Measurements from ENCODE around the gene DRP2. TPM values are rescaled to one million over a fixed set of nuclear protein-coding genes. Genes with fewer than 3 reads are reported as not detected.

DRP2 gene
- total RNA-seq, 1 experiment from 2014 or later = 0.94 TPM

DNA sequence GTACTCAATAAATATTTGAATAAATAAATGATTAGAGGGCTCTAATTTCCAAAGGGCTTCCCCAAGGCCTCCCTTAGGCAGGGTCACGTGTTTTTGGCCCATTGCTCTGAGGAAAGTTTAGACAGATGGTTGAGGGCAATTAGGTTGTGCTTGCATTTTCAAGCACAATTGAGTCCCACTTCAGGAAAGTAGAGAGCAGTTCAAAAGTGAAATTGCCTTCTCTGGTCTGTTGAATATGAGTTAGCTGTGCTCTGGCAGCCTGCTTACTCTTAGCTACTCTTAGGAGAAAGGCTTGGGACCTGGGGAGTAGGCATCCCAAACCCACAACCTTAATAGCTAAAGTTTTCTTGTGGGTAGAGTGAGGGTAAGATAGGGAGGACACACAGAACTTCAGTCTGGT lies 9.0 kb upstream of the DRP2 start:
- intact Hi-C loops (cut with micrococcal nuclease; ENCODE audit: unreplicated experiment) = no loop called here
- ChIA-PET POLR2A (ENCODE audit: unreplicated experiment) (no interaction called here), CTCF (no interaction called here)
- no peak for DNase-seq
- Histone ChIP-seq H3K4me3 (no peak overlapping the region), H3K9me3 (ENCODE audit: insufficient read depth, low read depth) (no peaks in the 10 kb centered on the region), H3F3A (ENCODE audit: insufficient read depth, low read depth) (no peaks in the 10 kb centered on the region), H3K36me3 (ENCODE audit: low read depth) (no peaks in the 10 kb centered on the region), H3K27ac (no peak overlapping the region), H3K9me2 (ENCODE audit: insufficient read depth) (no peaks in the 10 kb centered on the region), H4K20me1 (ENCODE audit: insufficient read depth) (no peaks in the 10 kb centered on the region), H3K79me2 (ENCODE audit: low read depth) (no peaks in the 10 kb centered on the region), H3K27me3 (ENCODE audit: insufficient read depth, low read depth) (no peaks in the 10 kb centered on the region), H3K4me2 (no peak overlapping the region), H3K4me1 (replicated peaks; ENCODE audit: insufficient read depth) (no peaks in the 10 kb centered on the region), H2AFZ (no peak overlapping the region)
- TF ChIP-seq CTCF (conservative IDR thresholded peaks at IDR 0.05) (no peak), EZH2 (IDR thresholded peaks at IDR 0.05; ENCODE audit: low read depth) (no peak)
- BruUV-seq (replicated peaks) = no TSS peak

DNA sequence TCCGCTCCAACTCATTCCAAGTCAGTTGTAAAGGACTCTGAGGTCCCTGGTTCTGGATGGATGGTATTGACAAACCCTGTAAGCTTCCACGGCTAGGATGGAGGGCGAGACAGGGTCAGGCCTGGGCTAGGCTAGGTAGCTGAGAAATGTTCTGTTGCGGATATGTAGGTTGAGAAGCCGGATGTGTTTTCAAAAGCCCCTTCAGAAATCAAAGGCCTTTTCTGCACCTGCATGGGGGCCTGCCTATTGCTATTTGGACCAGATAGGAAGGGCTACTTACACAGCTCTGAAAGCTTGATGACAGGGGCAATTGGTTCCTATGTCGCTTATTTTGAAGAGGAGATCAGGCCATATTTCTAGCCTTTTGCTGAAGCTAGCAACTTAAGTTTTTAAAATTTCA lies 1.9 kb upstream of the DRP2 start:
- Histone ChIP-seq H2AFZ (no peak overlapping the region), H3K4me3 (no peak overlapping the region), H4K20me1 (ENCODE audit: insufficient read depth) (no peaks in the 10 kb centered on the region), H3F3A (ENCODE audit: insufficient read depth, low read depth) (no peaks in the 10 kb centered on the region), H3K4me2 (no peak overlapping the region), H3K27ac (no peak overlapping the region), H3K79me2 (ENCODE audit: low read depth) (no peaks in the 10 kb centered on the region), H3K9me2 (ENCODE audit: insufficient read depth) (no peaks in the 10 kb centered on the region), H3K9me3 (ENCODE audit: insufficient read depth, low read depth) (no peaks in the 10 kb centered on the region), H3K36me3 (ENCODE audit: low read depth) (no peaks in the 10 kb centered on the region), H3K27me3 (ENCODE audit: insufficient read depth, low read depth) (no peaks in the 10 kb centered on the region), H3K4me1 (replicated peaks; ENCODE audit: insufficient read depth) (no peaks in the 10 kb centered on the region)
- no peak for DNase-seq
- CTCF ChIA-PET = no interaction called here
- TF ChIP-seq EZH2 (IDR thresholded peaks at IDR 0.05; ENCODE audit: low read depth) = no peak
- TF ChIP-seq CTCF (conservative IDR thresholded peaks at IDR 0.05) = no peak
- intact Hi-C loops (cut with micrococcal nuclease; ENCODE audit: unreplicated experiment) = no loop called here
- POLR2A ChIA-PET (ENCODE audit: unreplicated experiment) = no interaction called here
- no TSS peak for BruUV-seq (replicated peaks)

GRCh38 chrX:101219864-101220346 lies 319 bp downstream of the DRP2 start:
- no TSS peak for BruUV-seq (replicated peaks)
- H3K27me3 ChIP-seq (ENCODE audit: insufficient read depth, low read depth) = no peaks in the 10 kb centered on the region
- H3K4me2 ChIP-seq = no peak overlapping the region
- H3K36me3 ChIP-seq (ENCODE audit: low read depth) = no peaks in the 10 kb centered on the region
- no peaks in the 10 kb centered on the region for H3K79me2 ChIP-seq (ENCODE audit: low read depth)
- TF ChIP-seq EZH2 (IDR thresholded peaks at IDR 0.05; ENCODE audit: low read depth) = no peak
- no peak for TF ChIP-seq CTCF (conservative IDR thresholded peaks at IDR 0.05)
- H3K9me2 ChIP-seq (ENCODE audit: insufficient read depth) = no peaks in the 10 kb centered on the region
- H3K27ac ChIP-seq = no peak overlapping the region
- ChIA-PET CTCF (no interaction called here), POLR2A (ENCODE audit: unreplicated experiment) (no interaction called here)
- no peaks in the 10 kb centered on the region for H3K4me1 ChIP-seq (replicated peaks; ENCODE audit: insufficient read depth)
- H3K4me3 ChIP-seq = no peak overlapping the region
- intact Hi-C loops (cut with micrococcal nuclease; ENCODE audit: unreplicated experiment) = no loop called here
- no peak overlapping the region for H2AFZ ChIP-seq
- no peaks in the 10 kb centered on the region for H3F3A ChIP-seq (ENCODE audit: insufficient read depth, low read depth)
- H4K20me1 ChIP-seq (ENCODE audit: insufficient read depth) = no peaks in the 10 kb centered on the region
- no peak for DNase-seq
- H3K9me3 ChIP-seq (ENCODE audit: insufficient read depth, low read depth) = no peaks in the 10 kb centered on the region

All from PC-9 (cell line).